Skin epidermis (tissue), 12 donors: ENCODE results near the gene ACE2.

ENCODE experiments used
- H3K27ac ChIP-seq, 21 experiments: fragments of 200-600 bp; sonication (generic) in 11 of 21; one replicate each; pipeline ENCODE4 v1.5.0; 2020; ENCODE audit warnings: mild to moderate bottlenecking in 3 of 21, inconsistent platforms in 2 of 21, moderate library complexity in 2 of 21
- H3K4me3 ChIP-seq, 7 experiments: fragments of 200-600 bp; sonication (generic) in 2 of 7; one replicate each; pipeline ENCODE4 v1.5.0; 2020; ENCODE audit warnings: inconsistent platforms in 2 of 7, mild to moderate bottlenecking in 2 of 7, moderate library complexity in 1 of 7

ACE2 gene

DNA sequence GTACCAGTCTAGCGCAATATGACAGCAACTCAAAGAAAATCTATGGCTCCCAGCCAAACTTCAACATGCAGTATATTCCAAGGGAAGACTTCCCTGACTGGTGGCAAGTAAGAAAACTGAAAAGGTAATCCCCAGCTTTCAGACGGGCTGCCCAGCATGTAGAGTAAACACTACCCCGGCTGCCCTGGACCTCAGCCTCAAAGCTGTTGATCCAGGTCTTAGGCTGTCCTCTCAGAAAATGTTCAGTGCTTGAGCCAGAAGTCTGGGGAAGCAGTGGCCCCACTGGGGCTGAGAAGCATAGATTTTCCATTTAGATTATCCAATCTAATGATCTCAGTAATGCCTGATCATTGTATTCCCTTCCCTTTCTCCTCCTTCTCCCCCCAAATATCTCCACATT, 78.3 kb downstream of the ACE2 start:
- Histone ChIP-seq H3K4me3 (no peak overlapping the region), H3K27ac (no peak overlapping the region)

DNA sequence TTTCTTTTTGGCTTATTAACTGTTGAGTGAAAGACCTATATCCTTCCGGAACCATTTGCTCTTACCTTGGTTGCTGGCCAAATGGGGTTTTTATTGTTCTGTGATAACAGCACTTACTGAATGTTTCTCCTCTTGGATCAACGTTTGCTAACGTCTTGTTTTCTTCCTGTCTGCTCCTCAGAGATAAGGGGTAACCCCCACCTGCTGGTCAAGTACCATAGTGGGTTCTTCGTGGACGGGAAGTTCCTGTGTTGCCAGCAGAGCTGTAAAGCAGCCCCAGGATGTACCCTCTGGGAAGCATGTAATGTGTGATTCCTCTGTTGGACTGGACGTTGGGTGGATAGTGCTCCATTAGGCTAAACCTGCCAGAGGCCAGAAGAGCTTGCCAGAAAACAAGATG, 84.8 kb downstream of the ACE2 start:
- Histone ChIP-seq H3K27ac (no peak overlapping the region), H3K4me3 (no peak overlapping the region)

GRCh38 chrX:15514279-15514678, 86.5 kb downstream of the ACE2 start:
- Histone ChIP-seq H3K27ac (no peak overlapping the region), H3K4me3 (no peak overlapping the region)

GRCh38 chrX:15512401-15512965, 88.3 kb downstream of the ACE2 start:
- Histone ChIP-seq H3K4me3 (no peak overlapping the region), H3K27ac (no peak overlapping the region)

GRCh38 chrX:15511563-15511962, 89.2 kb downstream of the ACE2 start:
- no peak overlapping the region for H3K4me3 ChIP-seq

More at GRCh38 chrX:15511563-15511962, 89.2 kb downstream of the ACE2 start:
- no peak overlapping the region for H3K27ac ChIP-seq
